ENCODE measurements around the gene ZNF77. TPM values are rescaled to one million over a fixed set of nuclear protein-coding genes. Genes with fewer than 3 reads are reported as not detected.

Gene ZNF77
- total and polyA plus RNA-seq, 8 donors: 1.3 to 3.4 (median 2.0) TPM

DNA sequence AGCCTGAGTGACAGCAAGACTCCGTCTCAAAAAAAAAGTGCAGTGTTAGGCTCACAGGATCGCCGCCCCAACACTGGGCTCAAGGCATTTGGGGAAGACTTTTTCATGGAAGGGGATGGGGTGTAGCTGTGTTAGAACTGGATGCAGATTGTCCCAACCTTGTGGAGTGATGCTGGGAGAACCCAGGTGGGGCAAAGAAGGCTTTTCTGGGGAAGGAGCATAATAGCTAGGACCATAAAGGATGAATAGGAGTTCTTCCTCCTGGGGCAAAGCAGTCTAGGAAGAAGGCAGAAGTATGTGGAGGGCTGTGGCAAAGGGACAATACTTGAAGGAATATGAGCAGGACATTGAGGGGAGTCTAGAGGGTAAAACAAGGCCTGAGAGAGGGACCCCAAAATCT lies 43.8 kb upstream of the ZNF77 start:
- TF ChIP-seq, protein P1, sequence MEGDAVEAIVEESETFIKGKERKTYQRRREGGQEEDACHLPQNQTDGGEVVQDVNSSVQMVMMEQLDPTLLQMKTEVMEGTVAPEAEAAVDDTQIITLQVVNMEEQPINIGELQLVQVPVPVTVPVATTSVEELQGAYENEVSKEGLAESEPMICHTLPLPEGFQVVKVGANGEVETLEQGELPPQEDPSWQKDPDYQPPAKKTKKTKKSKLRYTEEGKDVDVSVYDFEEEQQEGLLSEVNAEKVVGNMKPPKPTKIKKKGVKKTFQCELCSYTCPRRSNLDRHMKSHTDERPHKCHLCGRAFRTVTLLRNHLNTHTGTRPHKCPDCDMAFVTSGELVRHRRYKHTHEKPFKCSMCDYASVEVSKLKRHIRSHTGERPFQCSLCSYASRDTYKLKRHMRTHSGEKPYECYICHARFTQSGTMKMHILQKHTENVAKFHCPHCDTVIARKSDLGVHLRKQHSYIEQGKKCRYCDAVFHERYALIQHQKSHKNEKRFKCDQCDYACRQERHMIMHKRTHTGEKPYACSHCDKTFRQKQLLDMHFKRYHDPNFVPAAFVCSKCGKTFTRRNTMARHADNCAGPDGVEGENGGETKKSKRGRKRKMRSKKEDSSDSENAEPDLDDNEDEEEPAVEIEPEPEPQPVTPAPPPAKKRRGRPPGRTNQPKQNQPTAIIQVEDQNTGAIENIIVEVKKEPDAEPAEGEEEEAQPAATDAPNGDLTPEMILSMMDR (IDR thresholded peaks at IDR 0.05): no peak
- 93 to 95% methylated on average over 3 of the region's 3 CpGs for whole genome bisulfite sequencing, 2 donors
- Histone ChIP-seq H3K36me3 (no peaks in the 10 kb centered on the region), H3K4me3 (no peak overlapping the region), H3K9me3 (no peaks in the 10 kb centered on the region), H3K27me3 (no peaks in the 10 kb centered on the region), H3K4me1 (peaks cover 0 to 4% (median under 1%) of the 10 kb centered on the region in 3 donors), H3K27ac (no peak overlapping the region)
- FAIRE-seq (no peak), DNase-seq (no peak), ATAC-seq (no peak)
- intact Hi-C loops (cut with DNase I): no loop called here

DNA sequence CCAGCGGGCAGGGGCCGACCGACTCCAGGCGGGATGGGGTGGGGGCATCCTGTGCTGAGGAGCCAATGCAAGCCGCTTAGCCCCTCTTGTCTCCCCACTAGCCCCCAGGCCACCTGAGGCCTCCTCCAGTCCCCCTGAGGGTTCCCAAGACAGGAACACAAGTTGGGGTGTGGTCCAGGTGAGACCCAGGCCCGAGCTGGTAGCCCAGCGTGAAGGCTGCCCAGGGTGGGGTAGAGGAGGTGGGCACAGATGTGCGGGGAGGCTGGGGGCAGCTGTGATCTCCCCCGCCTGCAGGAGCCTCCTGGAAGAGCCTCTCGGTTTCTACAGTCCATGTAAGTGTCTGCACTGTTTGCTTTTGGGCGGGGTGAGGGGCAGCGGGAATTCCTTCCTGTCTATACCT lies 43.0 kb upstream of the ZNF77 start:
- TF ChIP-seq, protein P1 (IDR thresholded peaks at IDR 0.05): no peak
- ATAC-seq: no peak
- FAIRE-seq: no peak
- H3K36me3 ChIP-seq: no peaks in the 10 kb centered on the region
- H3K4me3 ChIP-seq: no peak overlapping the region
- intact Hi-C loops (cut with DNase I): no loop called here
- H3K27me3 ChIP-seq: no peaks in the 10 kb centered on the region
- peaks cover under 1 to 11% (median 9%) of the 10 kb centered on the region in 3 donors for H3K4me1 ChIP-seq
- no peak overlapping the region for H3K27ac ChIP-seq
- no peaks in the 10 kb centered on the region for H3K9me3 ChIP-seq
- 86 to 94% methylated on average over 12 of the region's 12 CpGs for WGBS, 2 donors
- DNase-seq: no peak

DNA sequence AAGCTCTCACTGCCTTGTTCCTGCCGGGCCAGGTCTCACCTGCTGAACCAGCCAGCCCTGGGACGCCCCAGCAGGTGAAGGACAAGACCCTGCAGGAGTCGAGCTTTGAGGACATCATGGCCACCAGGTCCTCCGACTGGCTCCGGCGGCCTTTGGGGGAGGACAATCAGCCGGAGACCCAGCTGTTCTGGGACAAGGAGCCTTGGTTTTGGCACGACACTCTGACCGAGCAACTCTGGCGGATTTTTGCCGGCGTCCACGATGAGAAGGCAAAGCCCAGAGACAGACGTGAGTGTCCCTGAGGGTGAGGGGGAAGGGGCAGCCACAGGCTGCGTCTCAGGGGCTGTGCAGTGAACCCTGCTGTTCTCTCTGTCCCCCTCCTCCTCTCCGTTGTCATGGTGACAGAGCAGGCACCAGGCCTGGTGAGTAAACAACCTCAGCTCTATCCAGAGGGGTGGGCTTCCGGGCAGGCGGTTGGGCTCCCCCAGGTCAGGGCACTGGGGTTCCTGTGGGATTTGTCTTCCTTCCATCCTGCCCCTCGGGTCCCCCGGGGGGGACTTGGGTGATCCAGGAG lies 42.3 kb upstream of the ZNF77 start:
- H3K9me3 ChIP-seq: no peaks in the 10 kb centered on the region
- DNase-seq: no peak
- no peak for ATAC-seq
- no peaks in the 10 kb centered on the region for H3K36me3 ChIP-seq
- H3K4me3 ChIP-seq: no peak overlapping the region
- no peak for FAIRE-seq
- no peaks in the 10 kb centered on the region for H3K27me3 ChIP-seq
- TF ChIP-seq, protein P1 (IDR thresholded peaks at IDR 0.05): no peak
- H3K27ac ChIP-seq: no peak overlapping the region
- WGBS, 2 donors: 73 to 75% methylated on average over 20 of the region's 20 CpGs
- H3K4me1 ChIP-seq: peaks cover 5 to 16% (median 14%) of the 10 kb centered on the region in 3 donors
- intact Hi-C loops (cut with DNase I): no loop called here

DNA sequence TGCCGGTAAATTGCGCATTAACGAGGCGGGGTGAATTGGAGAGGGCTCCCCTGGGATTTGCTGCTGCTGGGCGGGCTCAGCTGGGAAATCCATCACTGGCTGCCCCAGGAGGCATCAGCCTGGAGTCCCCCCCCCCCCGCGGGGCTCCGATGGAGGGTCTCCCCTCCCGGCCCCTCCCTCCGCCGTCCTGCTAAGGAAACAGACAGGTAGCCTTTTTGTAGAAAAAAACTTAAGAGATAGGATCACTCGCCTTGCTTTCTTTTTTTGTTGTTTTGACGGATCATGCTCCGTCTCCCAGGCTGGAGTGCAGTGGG lies 39.4 kb upstream of the ZNF77 start:
- H3K27me3 ChIP-seq: no peaks in the 10 kb centered on the region
- ATAC-seq (no peak), DNase-seq (no peak), FAIRE-seq (no peak)
- H3K36me3 ChIP-seq: no peaks in the 10 kb centered on the region
- H3K9me3 ChIP-seq: no peaks in the 10 kb centered on the region
- H3K4me1 ChIP-seq: peaks cover 5 to 16% (median 14%) of the 10 kb centered on the region in 3 donors
- TF ChIP-seq, protein P1 (IDR thresholded peaks at IDR 0.05): no peak
- peak overlapping the region in 3 of 4 donors; percentile 55 to 74 (median 66) for H3K27ac ChIP-seq
- peak overlapping the region in 1 of 4 donors; percentile 33 for H3K4me3 ChIP-seq
- intact Hi-C loops (cut with DNase I): no loop called here
- WGBS, 2 donors: 15 to 23% methylated on average over 14 of the region's 14 CpGs

DNA sequence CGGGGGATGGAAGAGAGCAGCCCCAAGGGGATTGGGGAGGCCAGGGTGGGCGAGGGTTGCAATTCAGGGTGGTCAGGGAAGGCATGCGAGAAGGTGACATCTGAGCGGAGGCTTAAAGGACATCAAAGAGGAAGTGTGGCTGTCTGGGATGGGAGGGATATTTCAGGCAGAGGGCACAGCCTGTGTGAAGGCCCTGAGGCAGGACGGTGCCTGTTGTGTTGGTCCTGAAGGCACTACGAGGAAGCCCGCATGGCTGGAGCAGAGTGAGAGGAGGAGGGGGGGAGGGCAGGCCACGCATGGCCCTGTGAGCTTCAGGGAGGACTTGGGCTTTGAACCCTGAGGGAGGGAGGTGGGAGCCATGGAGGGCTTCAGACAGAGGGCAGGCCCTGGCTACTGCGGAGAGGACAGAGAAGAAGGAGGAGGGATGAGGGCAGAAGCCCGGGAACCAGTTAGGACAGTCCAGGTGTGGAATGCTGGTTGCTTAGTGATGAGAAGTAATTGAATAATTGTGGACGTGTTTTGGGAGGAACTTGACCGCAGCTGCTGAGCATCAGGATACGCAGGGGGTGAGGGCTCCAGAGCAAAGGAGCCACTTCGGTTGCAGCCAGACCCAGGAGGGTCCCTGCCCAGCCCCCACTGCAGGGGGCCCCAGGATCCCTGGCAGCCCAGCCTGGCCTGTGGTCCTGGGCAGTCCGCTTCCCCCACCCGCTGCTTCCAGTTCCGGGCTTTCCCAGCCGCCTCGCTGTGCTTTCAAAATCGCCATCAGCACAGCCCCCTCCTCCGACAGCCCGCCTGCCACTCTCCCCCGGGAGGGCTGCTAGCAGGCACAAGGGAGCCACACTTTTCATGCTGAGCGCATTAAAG lies 38.8 kb upstream of the ZNF77 start:
- peaks cover 5 to 16% (median 14%) of the 10 kb centered on the region in 3 donors for H3K4me1 ChIP-seq
- ATAC-seq (peak; percentile 46 to 71 (median 61)), FAIRE-seq (no peak), DNase-seq (peak in 4 of 6 donors; percentile 45 to 73 (median 50))
- peak overlapping the region; percentile 35 to 74 (median 60) for H3K27ac ChIP-seq
- H3K27me3 ChIP-seq: no peaks in the 10 kb centered on the region
- peak overlapping the region in 1 of 4 donors; percentile 33 for H3K4me3 ChIP-seq
- TF ChIP-seq, protein P1 (IDR thresholded peaks at IDR 0.05): no peak
- 16 to 18% methylated on average over 24 of the region's 24 CpGs for WGBS, 2 donors
- intact Hi-C loops (cut with DNase I): no loop called here
- H3K36me3 ChIP-seq: no peaks in the 10 kb centered on the region
- H3K9me3 ChIP-seq: no peaks in the 10 kb centered on the region
